Measurements from ENCODE around the gene EEIG2. TPM values are rescaled to one million over a fixed set of nuclear protein-coding genes. Genes with fewer than 3 reads are reported as not detected.

The EEIG2 gene
- total RNA-seq, 1 donor from 2014 or later, result 93.1 TPM

Other genes starting within 250 kb of the EEIG2 start
- not detected for gene NBPF6, start 109.8 kb upstream of the EEIG2 start, total RNA-seq (ENCODE audit: unreplicated experiment)
- 15.9 TPM for gene HENMT1, start 101.0 kb downstream of the EEIG2 start, total RNA-seq (ENCODE audit: unreplicated experiment)
- 52.2 TPM for gene PRPF38B, start 132.2 kb downstream of the EEIG2 start, total RNA-seq (ENCODE audit: unreplicated experiment)
- not detected for gene FNDC7, start 152.8 kb downstream of the EEIG2 start, total RNA-seq (ENCODE audit: unreplicated experiment)
- 19.5 TPM for gene STXBP3, start 186.6 kb downstream of the EEIG2 start, total RNA-seq (ENCODE audit: unreplicated experiment)